Measurements from ENCODE around the gene TMEM115. TPM values are rescaled to one million over a fixed set of nuclear protein-coding genes. Genes with fewer than 3 reads are reported as not detected.

The TMEM115 gene
- polyA plus RNA-seq, 3 donors: 38.7 to 50.1 (median 45.9) TPM

DNA sequence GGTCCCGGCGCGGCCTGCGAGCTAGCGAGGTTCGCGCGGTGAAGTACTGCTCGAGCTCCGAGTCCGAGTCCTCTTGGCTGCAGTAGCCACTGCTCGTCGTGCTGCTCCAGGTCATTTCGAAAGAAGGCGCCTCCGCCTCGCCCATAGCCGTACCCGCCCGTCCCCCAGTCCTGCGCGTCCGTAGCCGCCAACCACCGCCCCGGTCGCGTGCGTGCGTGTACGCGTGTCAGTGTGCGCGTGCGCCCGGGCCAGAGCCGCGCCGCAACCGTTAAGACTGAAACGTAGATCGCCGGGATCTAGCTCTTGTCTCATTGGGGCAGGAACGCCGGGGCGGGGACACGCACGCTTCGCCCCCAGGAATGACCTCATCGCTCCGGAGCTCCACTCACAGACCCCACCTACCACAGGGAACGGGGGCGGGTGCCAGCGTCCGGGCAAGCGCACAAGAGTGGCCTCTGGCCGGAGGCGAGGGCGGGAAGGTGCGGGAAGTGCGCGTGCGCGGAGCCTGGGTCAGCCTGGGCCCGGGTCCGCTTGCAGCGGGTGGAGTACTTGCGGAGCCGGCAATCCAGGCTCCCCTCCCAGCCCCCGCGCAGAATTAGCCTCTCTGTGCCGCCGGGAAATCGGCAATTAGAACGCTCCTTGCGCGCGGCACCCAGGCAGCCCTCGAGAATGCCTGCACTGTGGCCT is 22.0 kb downstream of the TMEM115 start:
- peak; percentile 98 for DNase-seq

DNA sequence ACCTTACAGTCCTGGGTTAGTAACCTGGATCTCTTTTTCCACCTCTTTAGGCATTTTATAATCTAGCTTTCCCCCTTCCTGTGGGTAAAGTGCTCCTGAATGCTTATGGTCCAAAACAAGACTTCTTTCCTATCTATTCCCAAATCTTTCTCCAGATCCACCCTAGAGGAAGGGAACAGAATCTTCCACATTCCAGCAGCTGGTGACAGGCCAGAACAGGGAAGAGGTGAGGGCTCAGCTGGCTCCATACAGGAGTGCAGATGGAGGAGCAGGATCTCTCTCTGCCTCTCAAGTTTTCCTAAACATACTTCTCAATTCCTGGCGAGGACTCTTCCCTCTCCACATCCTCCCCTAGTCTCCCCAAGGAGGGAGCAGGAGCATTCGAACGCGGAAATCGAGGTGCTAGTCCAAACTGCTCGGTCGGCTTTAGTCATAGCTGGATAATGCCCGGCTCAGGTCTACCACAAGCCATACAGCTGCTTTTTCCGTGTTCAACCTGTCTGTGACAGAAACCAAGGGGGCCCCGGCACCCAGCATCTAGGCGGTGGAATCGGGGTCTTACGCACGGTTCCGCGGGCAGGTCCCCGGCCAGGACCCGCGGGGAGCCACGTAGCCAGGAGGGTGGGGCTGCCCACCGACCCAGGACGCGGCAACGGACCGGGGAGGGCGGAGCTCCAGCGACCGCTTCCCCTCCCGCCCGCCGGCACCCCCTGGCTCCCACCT is 22.7 kb downstream of the TMEM115 start:
- DNase-seq: no peak

DNA sequence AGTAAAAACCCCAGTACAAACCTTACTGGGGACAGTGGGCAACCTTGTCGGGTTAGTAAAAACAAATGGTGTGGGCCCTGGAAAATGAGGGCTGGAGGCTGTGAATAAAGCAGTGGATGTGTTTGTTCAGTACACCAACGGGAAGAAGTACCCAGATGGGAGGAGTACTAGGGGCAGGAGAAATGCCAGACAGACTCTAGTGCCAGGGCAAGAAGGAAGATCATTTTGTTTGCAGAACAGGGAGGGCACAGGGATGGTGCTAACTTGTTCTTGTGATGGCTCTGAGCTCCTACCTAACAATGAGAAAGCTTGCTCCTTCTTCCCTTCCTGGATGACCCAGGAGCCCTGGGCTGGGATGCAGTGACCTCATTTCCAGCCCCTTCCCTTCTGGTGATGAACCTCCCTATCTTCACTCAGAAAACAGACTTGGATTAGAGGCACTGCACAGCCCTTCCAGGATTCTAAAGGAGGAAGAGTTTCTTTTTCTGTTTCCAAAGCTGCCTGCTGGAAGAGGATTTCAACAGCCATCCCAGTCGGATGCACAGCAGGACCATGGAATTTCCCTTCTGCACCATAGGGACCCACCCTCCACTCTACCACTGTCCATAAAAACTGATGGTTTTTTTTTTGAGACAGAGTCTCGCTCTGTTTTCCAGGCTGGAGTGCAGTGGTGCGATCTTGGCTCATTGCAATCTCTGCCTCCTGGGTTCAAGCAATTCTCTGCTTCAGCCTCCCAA is 24.8 kb downstream of the TMEM115 start:
- no peak for DNase-seq

DNA sequence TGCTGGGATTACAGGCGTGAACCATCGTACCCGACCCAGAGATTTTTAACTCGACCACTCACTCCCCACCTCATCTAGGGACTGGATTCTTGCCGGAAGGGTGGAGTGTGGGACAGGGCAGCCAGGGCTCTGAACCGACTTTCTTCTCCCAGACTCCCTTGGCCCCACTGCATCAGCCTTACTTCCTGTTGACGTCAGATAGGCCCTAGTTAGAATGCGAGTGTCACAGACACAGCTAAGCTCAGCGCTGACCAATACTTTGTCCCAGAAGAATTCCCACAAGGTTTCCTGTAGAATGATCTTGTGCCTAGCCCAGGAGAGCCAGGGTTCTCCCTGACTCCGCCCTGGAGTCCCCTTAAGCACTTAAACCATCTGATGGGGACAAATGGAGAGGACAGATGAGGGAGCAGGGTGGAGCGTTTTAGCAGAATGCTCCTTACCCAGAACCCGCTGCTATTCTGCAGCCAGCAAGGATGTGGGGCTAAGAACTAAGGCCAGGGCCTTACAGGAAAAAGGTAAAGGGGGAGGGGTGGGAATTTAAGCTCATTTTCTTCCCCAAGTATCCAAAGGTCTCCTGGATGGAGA is 25.5 kb downstream of the TMEM115 start:
- DNase-seq: no peak

DNA sequence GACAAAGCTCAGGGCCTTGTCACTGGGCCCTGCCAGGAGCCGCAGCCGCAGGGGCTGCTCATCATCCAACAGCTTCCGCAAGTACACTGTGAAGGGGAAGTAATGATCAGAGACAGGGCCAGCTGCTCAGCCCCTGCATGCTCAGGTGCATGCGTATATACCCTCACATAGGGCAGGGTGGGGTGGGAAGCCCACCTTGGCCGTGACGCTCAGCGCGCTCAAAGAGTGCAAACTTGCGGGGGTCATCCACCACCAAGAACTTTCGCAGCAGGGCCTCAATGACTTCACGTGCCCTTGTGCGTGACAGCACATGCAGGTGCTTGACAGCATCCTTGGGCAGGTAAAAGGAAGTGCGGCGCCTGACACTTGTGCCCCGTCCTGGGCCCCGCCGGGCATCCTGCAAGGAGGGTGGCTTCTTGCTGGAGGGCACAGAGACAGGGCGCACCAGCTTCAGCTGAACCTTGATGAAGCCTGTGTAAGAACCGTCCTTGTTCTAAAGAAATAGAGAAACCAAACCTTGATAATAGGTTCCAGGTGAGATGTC is 27.9 kb downstream of the TMEM115 start:
- no peak for DNase-seq

DNA sequence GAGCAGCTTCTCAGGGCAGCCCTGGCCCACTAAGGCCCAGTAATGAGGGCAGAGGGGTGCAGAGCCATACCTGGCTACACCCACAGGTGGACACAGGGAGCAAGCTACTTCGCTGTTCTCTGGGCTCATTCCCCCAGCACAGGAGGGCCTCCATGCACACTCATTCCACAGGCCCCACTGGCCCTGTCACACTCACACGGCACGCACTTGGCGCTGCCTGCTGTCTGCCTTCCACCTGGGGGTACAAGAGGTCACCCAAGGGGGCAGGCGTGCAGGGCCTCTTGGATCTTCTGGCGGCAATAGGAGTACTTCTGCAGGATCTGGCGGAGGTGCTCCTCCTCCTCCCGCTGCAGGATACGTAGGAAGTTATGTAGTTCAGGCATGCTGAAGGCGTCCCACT is 29.0 kb downstream of the TMEM115 start:
- DNase-seq: no peak

DNA sequence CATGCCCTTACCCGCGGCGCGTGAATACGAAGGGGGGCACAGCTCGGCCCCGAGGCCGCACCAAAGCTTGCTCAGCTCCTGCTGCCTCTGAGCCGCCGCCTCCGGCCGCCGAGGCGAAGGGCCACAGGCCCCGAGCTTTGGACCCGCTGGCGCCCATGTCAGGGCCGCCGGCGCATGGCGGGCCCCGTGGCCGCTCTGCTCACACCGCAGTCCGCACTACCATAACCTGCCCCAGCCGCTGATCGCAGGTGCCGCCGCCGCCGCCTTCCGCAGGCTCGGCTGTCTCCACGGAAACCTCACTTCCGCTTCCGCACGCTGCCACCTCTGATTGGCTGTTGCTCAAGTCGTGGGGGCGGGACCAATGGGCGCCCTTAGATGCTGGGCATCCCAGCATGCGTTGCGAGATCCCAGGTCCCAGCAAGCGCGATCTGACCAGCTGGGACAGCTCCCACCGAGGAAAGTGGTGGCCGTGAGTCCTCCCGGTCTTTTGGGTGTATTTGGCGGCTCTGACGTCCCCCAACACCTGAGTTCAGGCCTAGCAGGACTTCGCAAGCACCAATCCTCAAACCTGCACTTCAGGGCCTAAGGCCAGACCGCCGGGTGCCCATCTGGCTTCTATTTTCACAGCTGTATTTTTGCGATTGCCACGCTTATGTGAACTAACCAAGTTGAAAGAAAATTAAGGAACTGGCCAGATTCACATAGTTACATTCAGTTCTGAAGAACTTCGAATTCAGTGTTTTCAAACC is 31.2 kb downstream of the TMEM115 start, which contains the start of gene TUSC2:
Gene TUSC2, minus strand, starts transcription at position 281 of the 749 bp plus-strand sequence. Its CDS starts 124 bp downstream, at position 157.
- peak; percentile 98 for DNase-seq

DNA sequence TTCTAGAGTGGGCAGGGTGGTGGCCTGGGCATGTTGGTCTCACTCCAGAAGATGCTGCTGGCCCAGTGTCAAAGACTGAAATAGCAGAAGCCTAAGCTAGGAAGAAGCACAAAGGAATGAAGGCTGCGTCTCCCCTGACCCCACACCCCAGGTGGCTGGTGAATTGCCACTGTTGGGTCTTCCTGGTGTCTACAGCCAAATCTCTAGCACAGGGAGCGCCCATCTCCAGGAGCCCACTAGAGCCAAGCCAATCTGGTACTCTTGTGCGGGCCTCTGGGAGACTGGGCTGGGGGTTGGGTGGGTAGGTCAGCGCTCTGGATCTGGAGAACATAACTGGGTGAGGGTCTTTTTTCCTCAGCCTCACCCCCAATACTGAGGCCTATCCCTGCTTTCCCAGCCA is 32.2 kb downstream of the TMEM115 start:
- DNase-seq: no peak

DNA sequence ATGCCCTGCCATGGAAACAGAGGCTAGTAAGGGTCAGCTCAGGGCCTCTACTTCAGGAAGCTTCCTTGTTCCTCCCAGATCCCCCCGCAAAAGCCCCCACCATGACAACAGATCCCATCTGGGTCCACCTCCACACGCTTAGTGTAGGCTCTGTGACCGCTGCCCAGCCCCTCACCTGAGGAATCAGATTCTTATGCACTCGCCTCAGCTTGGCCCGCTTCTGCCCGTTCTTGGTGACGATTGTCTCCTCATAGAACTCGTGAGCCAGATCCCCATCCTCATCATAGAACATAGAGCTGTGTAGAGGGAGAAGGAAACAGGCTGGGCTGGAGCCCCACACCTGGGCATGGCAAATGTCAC is 33.2 kb downstream of the TMEM115 start:
- no peak for DNase-seq

DNA sequence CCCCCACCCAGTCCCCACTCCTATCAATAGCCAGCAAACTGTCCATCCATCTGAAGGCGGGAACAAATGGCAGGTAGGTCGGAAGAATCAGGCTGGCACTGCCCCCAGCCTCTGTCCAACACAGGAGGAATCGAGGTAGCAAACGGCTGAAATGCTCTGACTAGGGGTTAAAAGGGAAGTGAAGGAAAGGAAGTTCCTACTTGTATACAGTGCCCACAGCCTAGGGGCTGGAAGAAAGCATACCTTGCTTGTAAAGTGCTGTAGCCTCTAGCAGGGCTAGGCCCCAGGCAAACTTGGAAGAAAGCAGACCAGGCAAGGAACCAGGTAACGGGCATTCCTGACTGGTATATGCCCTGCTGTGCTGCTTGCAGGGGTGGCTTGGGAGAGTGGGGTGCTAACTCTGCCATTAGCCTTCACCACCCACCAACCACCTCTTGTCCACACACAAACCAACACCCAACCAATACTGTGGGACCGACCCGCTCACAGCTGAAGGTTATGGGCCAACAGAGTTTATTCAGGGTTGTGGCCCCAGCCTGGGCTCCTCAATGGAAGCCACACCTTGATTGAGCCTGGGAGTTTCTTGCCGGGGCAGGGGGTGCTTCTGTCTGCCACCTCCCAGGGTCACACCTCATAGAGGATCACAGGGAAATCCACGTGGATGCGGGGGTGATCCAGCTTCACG is 33.7 kb downstream of the TMEM115 start:
- DNase-seq: no peak

DNA sequence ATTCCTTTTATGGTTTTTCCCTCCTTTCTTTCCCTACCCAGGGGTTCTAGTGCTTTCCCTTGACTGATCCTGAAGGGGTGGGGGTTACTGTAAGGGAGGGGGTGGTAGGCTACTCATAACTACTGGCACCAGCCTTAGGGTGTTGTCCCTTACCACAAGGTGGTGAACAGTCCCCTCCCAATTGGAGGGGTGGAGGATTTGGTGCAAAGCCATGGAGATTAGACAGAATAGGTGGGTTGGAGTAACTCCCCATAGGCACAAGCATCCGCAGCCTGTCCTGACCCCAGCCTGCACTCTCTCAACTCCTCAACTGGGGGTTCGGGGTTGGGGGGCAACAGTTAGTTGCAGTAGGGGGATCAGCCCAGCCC is 34.2 kb downstream of the TMEM115 start:
- DNase-seq: no peak

DNA sequence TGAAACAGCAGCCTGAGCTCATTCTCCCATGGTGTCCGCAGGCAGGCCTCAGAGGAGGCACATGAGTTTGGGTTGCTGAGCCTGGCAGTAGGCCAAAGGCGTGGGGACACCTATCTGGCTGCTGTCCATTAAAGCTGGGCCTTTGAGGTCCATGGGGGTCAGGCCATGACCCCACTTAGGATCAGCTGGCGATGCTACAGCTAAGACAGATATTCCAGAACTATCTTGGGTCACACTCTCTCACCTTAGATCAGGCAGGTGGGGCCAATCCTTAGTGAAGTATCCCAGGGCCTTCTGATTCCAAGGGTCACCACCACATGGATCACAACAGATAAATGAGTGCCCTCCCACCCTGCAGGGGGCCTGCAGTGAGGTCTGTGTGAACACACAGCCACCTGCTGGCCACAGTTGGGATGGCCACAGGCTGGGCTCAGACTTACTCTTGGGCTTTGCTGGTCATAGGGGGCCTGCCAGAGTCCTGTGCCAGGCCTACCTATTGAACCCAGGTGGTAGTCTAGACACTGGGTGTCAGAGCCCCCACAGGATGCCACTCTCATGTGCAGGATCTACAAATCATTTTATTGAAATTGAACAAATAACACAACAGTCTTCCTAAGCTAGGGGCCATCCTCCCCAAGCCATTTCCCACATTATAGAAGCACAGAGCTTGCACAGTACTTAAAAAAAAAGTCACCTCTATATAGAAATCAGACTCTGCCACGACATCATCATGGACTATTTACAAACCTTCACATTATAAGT is 34.8 kb downstream of the TMEM115 start:
- DNase-seq: no peak

DNA sequence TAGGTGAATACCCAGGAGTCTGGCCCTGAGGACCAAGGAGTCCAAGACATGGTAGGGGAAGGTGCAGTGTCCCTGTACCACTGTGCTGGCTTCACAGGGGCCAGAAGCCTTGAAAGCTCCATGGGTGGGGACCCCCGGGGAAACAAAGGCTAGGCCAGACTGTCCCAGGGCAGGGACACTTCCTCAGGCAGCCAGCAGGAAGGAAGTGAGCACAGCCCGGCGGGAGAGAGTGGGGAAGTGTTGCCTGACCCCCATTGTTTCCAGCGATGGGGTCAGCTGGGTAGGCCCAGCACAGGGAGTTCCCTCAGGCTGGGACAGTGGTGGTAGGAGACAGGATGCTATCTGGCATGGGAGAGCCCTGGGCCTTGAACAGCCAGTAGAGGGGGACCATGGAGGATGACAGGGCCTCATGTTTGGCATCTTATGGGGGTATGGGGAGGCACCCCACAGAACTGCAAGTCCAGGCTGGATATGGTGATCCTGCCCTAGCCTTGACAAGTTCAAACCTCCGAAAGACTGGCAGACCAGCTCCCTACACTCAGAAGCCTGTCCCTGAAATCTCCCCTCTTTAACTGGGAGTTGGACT is 35.6 kb downstream of the TMEM115 start:
- no peak for DNase-seq

DNA sequence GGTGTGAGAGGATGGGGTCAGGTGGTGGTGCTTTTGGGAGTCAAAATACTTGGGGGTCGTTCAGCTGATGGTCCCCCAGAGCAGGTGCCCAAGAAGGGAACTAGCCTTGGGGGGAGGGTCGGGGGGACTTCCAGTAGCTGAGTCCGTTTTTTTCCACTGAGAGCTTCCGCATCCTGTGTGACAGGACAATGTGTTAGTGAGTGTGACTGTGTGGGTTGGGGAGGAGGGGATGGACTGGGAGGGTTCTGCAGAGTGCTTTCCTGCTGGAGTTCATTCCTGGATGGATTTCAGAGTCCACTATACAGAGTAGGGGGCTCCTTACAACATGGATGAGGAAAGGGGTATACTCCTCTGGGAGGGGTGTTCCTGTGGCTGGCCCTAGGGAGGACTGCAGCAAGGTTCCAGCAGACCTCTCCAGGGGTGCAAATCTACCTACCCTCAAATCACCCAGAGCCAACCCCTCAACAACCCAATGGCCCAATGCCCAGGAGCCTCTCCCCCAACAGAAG is 36.2 kb downstream of the TMEM115 start:
- no peak for DNase-seq

DNA sequence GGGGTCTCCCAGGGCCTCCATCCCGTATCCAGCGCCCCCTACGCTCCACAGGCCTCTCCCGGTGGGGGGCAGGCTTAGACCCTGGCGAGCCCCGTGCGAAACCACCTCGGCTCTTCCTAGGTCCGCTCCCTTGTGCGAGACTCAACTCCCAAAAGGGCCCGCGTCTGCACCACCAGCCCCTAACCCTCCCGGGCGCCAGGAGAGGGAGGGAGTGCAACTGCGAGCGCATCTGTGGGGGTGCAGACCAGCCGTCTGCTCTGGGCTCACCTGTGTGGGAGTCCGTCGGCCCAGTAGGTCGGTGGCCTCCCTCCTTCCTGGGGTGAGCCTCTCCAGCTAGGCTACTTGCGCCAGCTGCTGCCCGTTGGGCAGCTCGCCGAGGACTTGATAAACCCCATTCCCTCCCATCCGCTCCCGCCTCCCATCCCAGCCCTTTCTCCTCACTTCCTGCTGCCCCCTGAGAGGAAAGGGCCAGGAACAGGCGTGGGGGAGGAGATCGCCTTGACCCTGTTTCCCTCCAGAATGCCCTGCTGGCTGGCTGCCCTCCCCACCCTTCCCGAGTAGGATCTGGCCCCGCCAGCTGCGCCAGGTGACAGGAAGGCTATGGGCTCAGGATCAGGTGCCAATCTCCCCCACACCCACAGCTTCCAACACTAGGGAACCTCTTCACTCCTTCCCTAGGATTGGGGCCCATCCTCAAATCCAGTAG is 36.8 kb downstream of the TMEM115 start, which contains the start of gene HYAL2:
Gene HYAL2, minus strand, starts transcription at position 360 of the 706 bp plus-strand sequence. CDS start 2,256 bp downstream, outside the sequence.
- DNase-seq: no peak

DNA sequence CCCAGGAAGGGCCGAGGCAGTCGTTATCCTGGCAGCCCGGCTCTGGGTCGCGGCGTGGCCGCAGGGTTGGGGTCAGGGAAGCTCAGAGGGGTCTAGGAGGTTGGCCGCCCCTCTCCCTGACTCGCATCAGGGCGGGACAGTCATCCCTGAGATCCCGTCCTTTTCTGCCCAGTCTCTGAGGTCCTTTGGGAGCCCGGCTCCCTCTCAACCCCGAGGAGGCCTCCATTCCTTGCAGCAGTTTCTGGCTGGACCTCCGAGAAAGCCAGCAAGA is 37.3 kb downstream of the TMEM115 start:
- no peak for DNase-seq

DNA sequence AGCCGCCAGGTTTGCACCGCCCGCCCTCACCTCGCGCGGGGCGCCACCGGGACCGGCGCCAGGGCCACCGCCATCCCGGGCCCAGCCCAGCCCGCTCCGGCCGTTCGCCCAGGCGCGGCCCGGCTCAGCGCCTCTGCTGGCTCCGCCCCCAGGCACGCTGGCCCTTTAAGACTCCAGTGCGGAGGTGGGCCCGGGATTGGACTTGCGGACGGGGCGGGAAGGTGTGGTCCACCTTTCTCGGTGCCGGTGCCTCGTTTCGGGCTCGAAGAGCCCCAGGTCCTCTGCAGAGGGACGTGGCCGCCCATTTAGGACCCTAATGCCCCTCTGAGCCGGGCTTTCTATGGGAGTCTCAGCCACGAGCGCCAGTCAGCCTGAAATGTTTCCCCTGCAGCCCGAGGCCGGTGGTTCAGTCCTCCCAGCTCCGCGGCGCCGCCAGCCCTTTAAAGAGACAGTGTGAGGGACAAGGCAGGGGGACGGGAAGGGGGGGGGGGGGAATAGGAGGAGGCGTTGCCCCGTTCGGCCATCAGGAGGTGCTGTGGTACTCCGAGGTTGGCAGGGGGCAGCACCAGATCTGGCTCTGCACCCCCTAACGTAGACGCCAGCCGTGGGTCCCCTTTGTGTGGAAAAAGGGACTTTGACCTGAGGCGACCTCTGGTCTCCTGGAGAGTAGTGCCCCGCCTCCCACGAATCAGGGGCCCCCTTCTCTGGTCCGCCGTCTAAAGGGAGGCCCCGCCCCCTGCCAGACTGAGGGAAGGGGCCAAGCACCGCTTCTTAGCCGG is 37.8 kb downstream of the TMEM115 start:
- peak; percentile 91 for DNase-seq

DNA sequence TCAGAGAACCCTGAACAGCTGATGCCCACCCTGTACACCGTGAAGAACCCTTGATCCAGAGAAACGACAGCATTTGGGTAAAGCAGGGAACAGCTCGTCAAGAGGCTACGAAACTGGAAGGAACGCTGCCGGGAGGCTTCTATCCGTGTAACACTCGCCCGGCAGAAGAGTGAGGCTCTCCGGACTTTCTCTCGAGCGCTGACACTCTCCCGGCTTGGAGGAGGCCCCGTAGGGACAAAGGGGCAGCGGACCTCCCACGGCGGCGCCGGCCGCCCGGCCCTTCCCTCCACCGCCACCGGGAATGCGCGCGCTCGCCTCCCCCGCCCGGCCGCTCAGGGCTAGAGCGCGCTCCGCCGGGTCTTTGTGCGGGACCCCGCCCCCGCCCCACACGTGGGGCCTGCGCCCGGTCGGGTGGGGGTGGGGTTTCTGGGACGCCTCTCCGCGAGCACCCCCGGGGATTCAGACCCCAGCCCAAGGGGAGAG is 38.4 kb downstream of the TMEM115 start:
- DNase-seq: peak; percentile 88
